HG03066 (cell line): ENCODE measurements around the gene SPZ1.
"Not testable (repeated sequence)": the region's sequence is repeated elsewhere in the genome, so short reads cannot be mapped to it uniquely, and the experiment has no call there.

Source experiments
- ATAC-seq: cut with Tn5 transposase; IDR thresholded peaks from one replicate; pipeline ENCODE4 v1.9.1; 2021; ENCODE audit warnings: low read depth; ENCODE audit not compliant: unreplicated experiment

SPZ1 gene

GRCh38 chr5:80326468-80326867 is 6.7 kb downstream of the SPZ1 start:
- no peak for ATAC-seq

- no peak for ATAC-seq
Measured at GRCh38 chr5:80337379-80337778, 17.6 kb downstream of the SPZ1 start.

- no peak for ATAC-seq
Measured at GRCh38 chr5:80339116-80339515, 19.3 kb downstream of the SPZ1 start.

GRCh38 chr5:80341016-80341775 is 21.4 kb downstream of the SPZ1 start:
- no peak for ATAC-seq

- no peak for ATAC-seq
Measured at GRCh38 chr5:80343067-80343466, 23.3 kb downstream of the SPZ1 start.

GRCh38 chr5:80346055-80346454 is 26.3 kb downstream of the SPZ1 start:
- ATAC-seq, result no peak

- no peak for ATAC-seq
Measured at GRCh38 chr5:80348171-80348570, 28.4 kb downstream of the SPZ1 start.

GRCh38 chr5:80351019-80351418 is 31.2 kb downstream of the SPZ1 start:
- not testable (repeated sequence) for ATAC-seq

GRCh38 chr5:80355686-80356085 is 35.9 kb downstream of the SPZ1 start:
- no peak for ATAC-seq

- ATAC-seq, result no peak
Measured at GRCh38 chr5:80357671-80358070, 37.9 kb downstream of the SPZ1 start.

GRCh38 chr5:80360914-80361444 is 41.2 kb downstream of the SPZ1 start:
- ATAC-seq, result no peak

- no peak for ATAC-seq
Measured at GRCh38 chr5:80364892-80365291, 45.1 kb downstream of the SPZ1 start.

GRCh38 chr5:80368661-80369480 is 49.1 kb downstream of the SPZ1 start:
- ATAC-seq, result no peak

GRCh38 chr5:80369521-80369920 is 49.7 kb downstream of the SPZ1 start:
- ATAC-seq, result no peak

- no peak for ATAC-seq
Measured at GRCh38 chr5:80370390-80370789, 50.6 kb downstream of the SPZ1 start.
